OCI-LY3 (cell line): ENCODE results near the gene HTT.

Experiments
- EZH2phosphoT487 ChIP-seq: fragments of 200-600 bp; shearing (Covaris generic); IDR thresholded peaks from 2 replicates; pipeline ENCODE4 v1.6.1; 2018; ENCODE audit warnings: antibody characterized with exemption, mixed run types, low read depth
- TF ChIP-seq, protein P1 (sequence below): fragments of 200-600, 300-600 bp; sonication (generic); IDR thresholded peaks from 2 replicates; pipeline ENCODE4 v1.5.1; 2014; ENCODE audit warnings: antibody characterized with exemption, low read length, low read depth

DNA sequence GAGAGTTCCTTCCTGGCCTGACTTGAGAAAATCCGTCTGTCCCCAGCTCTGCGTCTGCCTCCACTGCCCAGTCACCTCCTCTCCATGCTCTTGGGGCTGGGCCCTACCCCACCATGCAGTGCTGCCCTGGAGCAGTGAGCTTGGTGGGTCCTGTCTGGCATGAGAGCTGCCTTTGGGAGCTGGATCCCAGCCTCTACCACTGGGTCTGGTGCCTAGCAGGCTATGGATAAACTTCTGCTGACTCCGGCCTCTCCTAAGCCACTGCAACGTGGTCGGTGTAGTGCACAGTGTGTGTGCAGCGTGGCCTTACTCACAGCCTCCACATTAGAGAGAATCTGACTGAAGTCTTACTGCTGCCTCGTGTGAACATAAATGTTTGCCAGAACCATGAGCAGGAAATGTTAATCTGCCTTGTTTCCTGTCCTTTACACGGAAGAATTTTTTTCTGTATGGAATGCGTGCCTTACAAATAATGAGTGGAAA, 47.6 kb downstream of the HTT start:
- TF ChIP-seq, protein P1, sequence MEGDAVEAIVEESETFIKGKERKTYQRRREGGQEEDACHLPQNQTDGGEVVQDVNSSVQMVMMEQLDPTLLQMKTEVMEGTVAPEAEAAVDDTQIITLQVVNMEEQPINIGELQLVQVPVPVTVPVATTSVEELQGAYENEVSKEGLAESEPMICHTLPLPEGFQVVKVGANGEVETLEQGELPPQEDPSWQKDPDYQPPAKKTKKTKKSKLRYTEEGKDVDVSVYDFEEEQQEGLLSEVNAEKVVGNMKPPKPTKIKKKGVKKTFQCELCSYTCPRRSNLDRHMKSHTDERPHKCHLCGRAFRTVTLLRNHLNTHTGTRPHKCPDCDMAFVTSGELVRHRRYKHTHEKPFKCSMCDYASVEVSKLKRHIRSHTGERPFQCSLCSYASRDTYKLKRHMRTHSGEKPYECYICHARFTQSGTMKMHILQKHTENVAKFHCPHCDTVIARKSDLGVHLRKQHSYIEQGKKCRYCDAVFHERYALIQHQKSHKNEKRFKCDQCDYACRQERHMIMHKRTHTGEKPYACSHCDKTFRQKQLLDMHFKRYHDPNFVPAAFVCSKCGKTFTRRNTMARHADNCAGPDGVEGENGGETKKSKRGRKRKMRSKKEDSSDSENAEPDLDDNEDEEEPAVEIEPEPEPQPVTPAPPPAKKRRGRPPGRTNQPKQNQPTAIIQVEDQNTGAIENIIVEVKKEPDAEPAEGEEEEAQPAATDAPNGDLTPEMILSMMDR: no peak
- TF ChIP-seq EZH2phosphoT487: no peak
